Activated naive CD8-positive, alpha-beta T cell (primary cell): ENCODE measurements around the gene MC3R.

Experiments
- H3K27ac Mint-ChIP-seq: one replicate; pipeline ENCODE4 v1.8.0; 2021; ENCODE audit warnings: mixed read lengths
- H3K27me3 Mint-ChIP-seq: one replicate; pipeline ENCODE4 v1.8.0; 2021; ENCODE audit warnings: mixed read lengths
- H3K36me3 Mint-ChIP-seq: one replicate; pipeline ENCODE4 v1.8.0; 2021; ENCODE audit warnings: mixed read lengths
- H3K4me1 Mint-ChIP-seq: one replicate; pipeline ENCODE4 v1.8.0; 2021; ENCODE audit warnings: low read depth, mixed read lengths
- H3K4me3 Mint-ChIP-seq: one replicate; pipeline ENCODE4 v1.8.0; 2021; ENCODE audit warnings: mild to moderate bottlenecking, mixed read lengths
- H3K9me3 Mint-ChIP-seq: one replicate; pipeline ENCODE4 v1.8.0; 2021; ENCODE audit warnings: low read depth, mixed read lengths

MC3R gene

DNA sequence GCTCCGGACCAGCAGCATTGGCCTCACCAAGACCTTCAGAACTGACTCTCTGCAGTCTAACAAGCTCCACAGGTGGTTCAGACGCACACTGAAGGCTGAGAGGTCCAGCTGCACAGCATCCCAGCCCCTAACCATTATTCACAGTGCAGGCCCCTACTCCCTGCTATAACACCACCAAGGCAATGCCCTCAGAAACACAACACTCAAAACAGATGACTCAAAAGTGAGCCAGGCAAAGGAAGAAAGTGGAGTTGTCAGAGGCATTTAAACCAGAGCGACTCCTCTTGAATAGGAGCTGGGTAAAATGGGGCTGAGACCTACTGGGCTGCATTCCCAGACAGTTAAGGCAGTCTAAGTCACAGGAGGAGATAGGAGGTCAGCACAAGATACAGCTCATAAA, 20.5 kb upstream of the MC3R start:
- H3K27me3 Mint-ChIP-seq = peaks cover 5% of the 10 kb centered on the region
- no peaks in the 10 kb centered on the region for H3K9me3 Mint-ChIP-seq
- H3K4me3 Mint-ChIP-seq = no peak overlapping the region
- H3K4me1 Mint-ChIP-seq = no peaks in the 10 kb centered on the region
- no peak overlapping the region for H3K27ac Mint-ChIP-seq
- no peaks in the 10 kb centered on the region for H3K36me3 Mint-ChIP-seq

DNA sequence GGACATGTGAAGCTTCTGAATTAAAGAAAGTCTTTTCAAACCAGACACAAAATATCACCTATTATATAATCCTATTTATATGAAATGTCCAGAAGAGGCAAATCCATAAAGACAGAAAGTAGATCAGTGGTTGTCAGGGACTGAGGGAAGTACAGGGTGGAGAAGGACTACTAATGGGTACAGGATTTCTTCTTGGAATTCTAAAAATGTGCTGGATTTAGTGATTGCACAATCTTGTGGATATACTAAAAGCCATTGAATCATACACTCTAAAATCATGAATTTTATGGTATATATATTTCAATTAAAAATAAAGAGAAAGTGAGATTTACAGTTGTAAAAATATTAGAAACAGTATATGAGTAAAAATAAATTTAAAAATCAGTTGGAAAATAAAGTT, 18.7 kb upstream of the MC3R start:
- Mint-ChIP-seq H3K9me3 (peaks cover 7% of the 10 kb centered on the region), H3K4me1 (no peaks in the 10 kb centered on the region), H3K27me3 (peaks cover 2% of the 10 kb centered on the region), H3K4me3 (no peak overlapping the region), H3K36me3 (no peaks in the 10 kb centered on the region), H3K27ac (no peak overlapping the region)

DNA sequence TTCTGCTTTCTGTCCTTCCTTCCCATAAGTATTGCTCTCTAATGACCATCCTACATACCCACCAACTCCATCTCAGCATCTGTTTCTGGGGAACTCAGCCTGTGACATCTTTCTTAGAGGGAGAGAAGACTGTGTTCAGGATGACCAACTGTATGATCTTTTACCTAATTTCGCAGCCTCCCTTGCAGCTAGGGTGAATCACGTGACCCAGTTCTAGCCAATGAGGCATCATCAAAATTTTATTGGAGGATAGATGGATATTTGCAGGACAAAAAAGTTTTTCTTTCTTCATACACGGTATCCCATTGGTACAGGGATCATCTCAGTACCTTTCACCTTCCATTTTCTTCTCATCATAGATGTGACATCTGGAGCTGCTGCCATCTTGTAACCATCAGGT, 14.4 kb upstream of the MC3R start:
- peaks cover 11% of the 10 kb centered on the region for H3K9me3 Mint-ChIP-seq
- H3K27ac Mint-ChIP-seq = no peak overlapping the region
- no peak overlapping the region for H3K4me3 Mint-ChIP-seq
- no peaks in the 10 kb centered on the region for H3K4me1 Mint-ChIP-seq
- H3K27me3 Mint-ChIP-seq = peaks cover 5% of the 10 kb centered on the region
- no peaks in the 10 kb centered on the region for H3K36me3 Mint-ChIP-seq

DNA sequence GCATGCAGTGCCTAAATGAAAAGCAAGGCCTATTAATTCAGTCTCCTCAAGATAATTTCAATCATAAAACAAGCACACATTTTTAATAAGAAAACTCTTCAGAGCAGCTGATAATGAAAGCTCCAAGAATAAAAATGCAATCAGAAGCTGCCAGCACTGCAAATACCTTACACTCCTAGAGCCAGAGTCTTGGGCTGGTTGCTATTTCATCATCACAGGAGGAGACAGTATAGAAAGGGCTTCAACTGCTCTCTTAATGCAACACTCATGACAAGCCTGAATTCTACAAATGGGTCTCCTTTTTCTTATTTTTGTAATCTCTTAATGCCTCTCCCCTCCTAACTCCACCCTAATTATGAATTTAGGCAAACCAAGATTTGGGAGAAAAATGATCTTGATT, 11.2 kb upstream of the MC3R start:
- no peak overlapping the region for H3K27ac Mint-ChIP-seq
- no peaks in the 10 kb centered on the region for H3K36me3 Mint-ChIP-seq
- H3K4me1 Mint-ChIP-seq = no peaks in the 10 kb centered on the region
- peaks cover 11% of the 10 kb centered on the region for H3K9me3 Mint-ChIP-seq
- H3K27me3 Mint-ChIP-seq = peaks cover 5% of the 10 kb centered on the region
- H3K4me3 Mint-ChIP-seq = no peak overlapping the region

DNA sequence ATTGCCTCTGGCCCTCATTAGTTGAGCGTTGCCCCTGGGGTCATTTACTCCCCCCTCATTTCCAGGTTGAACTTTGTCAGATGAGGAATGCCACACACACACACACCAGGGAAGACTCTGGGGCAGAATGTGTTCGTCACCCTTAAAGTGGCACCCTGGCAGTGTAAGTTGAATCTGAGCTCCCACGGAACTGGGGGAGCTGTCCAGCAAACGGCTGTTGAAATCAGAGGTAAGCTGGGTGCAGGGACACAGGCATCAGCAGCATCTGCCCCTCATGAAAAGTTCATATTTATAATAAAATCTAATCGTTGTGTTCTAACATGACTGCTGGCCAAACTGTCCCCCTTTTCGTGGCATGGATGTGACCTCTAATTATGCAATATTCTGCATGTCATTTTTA, 4.3 kb upstream of the MC3R start:
- peaks cover 16% of the 10 kb centered on the region for H3K27me3 Mint-ChIP-seq
- H3K27ac Mint-ChIP-seq = no peak overlapping the region
- H3K36me3 Mint-ChIP-seq = no peaks in the 10 kb centered on the region
- H3K4me3 Mint-ChIP-seq = no peak overlapping the region
- H3K4me1 Mint-ChIP-seq = no peaks in the 10 kb centered on the region
- H3K9me3 Mint-ChIP-seq = no peaks in the 10 kb centered on the region

DNA sequence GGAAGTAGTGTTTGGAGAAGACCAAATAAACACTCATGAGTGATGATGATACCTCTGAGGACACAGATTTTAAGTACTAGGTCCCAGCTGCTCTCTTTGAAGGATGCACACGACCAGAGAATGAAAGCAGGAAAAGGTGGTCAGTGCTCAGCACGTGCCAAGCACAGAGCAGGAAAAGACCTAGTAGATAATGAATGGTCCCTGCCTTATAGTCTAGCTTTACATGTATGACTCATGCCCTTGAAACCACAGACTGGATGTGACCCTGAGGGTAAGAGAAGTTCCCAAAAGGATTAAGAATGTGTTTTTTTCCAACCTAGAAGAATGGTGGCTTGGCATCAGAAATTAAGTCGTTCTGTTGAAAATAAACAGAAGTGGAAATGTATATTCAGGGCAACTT, 2.8 kb upstream of the MC3R start:
- H3K27me3 Mint-ChIP-seq = peaks cover 22% of the 10 kb centered on the region
- H3K4me1 Mint-ChIP-seq = no peaks in the 10 kb centered on the region
- H3K4me3 Mint-ChIP-seq = no peak overlapping the region

DNA sequence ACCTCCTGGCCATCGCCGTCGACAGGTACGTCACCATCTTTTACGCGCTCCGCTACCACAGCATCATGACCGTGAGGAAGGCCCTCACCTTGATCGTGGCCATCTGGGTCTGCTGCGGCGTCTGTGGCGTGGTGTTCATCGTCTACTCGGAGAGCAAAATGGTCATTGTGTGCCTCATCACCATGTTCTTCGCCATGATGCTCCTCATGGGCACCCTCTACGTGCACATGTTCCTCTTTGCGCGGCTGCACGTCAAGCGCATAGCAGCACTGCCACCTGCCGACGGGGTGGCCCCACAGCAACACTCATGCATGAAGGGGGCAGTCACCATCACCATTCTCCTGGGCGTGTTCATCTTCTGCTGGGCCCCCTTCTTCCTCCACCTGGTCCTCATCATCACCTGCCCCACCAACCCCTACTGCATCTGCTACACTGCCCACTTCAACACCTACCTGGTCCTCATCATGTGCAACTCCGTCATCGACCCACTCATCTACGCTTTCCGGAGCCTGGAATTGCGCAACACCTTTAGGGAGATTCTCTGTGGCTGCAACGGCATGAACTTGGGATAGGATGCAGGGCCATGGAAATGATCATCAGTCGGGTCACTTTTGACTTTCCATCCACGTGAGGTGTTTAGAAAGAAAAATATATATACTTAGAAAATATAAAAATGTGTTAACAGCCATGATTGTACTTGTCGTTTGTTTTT, 868 bp downstream of the MC3R start:
- Mint-ChIP-seq H3K4me3 (no peak overlapping the region), H3K9me3 (no peaks in the 10 kb centered on the region), H3K27ac (no peak overlapping the region), H3K4me1 (no peaks in the 10 kb centered on the region), H3K27me3 (peaks cover 34% of the 10 kb centered on the region), H3K36me3 (no peaks in the 10 kb centered on the region)

More for the DNA sequence above, 2.8 kb upstream of the MC3R start:
- Mint-ChIP-seq H3K9me3 (no peaks in the 10 kb centered on the region), H3K36me3 (no peaks in the 10 kb centered on the region), H3K27ac (no peak overlapping the region)

DNA sequence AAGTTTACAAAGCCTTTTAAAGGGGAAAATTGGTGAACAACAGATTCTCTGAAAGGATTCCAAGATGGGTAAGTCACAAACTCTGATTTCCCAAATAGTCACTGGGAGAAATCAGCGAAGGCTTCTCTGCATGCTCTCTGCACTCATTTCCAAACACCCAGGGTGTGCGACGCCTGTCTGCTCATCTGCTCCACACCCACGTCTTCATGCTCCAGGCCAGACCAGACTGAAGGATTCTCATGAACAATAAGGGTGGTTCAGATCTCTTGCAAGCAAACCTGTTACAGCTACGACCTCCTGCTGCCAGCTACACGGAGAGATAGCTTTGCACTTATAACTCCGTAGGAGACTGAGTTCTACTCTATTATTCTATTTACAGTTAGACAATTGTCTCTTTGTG, 1.4 kb downstream of the MC3R start:
- Mint-ChIP-seq H3K27me3 (peaks cover 34% of the 10 kb centered on the region), H3K27ac (no peak overlapping the region), H3K36me3 (no peaks in the 10 kb centered on the region), H3K4me3 (no peak overlapping the region), H3K9me3 (no peaks in the 10 kb centered on the region), H3K4me1 (no peaks in the 10 kb centered on the region)

DNA sequence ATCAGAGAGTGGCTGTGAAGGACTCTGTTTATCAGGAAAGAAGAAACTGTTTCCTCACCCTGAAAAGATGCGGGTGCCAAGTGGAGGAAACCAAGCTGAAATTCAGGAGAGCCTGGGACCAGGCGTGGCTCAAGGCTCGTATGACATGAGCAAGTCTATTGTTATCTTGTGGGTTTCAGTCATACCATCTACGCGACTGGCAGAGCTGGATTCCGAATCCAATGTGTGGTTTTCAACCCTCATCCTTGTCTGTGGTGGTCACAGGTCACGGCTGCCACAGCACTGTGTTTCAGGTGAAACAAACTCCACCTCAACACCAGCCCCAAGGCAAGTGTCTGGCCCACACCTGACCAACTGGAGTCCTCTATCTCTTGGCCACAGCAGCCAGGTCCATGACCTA, 9.1 kb downstream of the MC3R start:
- Mint-ChIP-seq H3K9me3 (no peaks in the 10 kb centered on the region), H3K4me1 (no peaks in the 10 kb centered on the region), H3K4me3 (no peak overlapping the region), H3K36me3 (no peaks in the 10 kb centered on the region), H3K27ac (no peak overlapping the region), H3K27me3 (peaks cover 8% of the 10 kb centered on the region)

DNA sequence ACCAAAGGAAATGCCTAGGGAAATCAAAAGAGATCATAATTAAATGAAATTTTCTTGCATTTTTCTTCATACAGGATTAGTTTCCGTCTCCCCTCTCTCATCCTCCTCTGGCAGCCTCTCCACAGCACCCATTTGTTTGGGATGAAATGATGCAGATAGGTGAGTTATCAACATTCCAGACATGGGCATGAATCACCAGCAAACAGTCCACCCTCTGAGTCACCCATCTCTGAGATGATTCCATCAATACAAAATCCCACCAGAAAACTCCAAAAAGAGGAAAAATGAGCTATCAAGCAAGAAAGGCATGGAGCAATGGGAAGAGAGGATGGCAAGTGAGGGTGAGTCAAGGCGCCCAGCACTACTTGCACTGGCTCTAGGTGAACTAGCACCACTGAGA, 11.4 kb downstream of the MC3R start:
- no peak overlapping the region for H3K4me3 Mint-ChIP-seq
- no peak overlapping the region for H3K27ac Mint-ChIP-seq
- no peaks in the 10 kb centered on the region for H3K9me3 Mint-ChIP-seq
- H3K4me1 Mint-ChIP-seq = no peaks in the 10 kb centered on the region
- no peaks in the 10 kb centered on the region for H3K36me3 Mint-ChIP-seq
- peaks cover 13% of the 10 kb centered on the region for H3K27me3 Mint-ChIP-seq

DNA sequence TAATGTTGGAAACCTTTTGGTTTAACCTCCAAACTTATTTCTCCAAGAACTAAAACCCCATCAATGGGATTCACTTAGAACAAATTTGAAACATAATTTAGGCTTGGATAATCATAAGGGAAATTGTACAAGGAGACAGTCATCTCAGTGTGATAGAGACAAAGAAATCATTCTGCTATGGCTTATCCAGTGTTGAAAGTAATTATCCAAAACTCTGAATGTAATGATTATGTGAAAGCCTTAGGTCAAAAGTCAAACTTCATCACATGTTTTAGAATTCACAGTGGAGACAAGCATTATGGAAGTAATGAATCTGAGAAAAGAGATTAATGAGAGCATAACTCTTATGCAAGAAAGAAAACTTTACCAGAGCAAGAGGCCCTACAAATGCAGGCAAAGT, 20.0 kb downstream of the MC3R start:
- H3K27ac Mint-ChIP-seq = no peak overlapping the region
- H3K27me3 Mint-ChIP-seq = peaks cover 12% of the 10 kb centered on the region
- no peaks in the 10 kb centered on the region for H3K4me1 Mint-ChIP-seq
- H3K9me3 Mint-ChIP-seq = no peaks in the 10 kb centered on the region
- no peaks in the 10 kb centered on the region for H3K36me3 Mint-ChIP-seq
- no peak overlapping the region for H3K4me3 Mint-ChIP-seq

DNA sequence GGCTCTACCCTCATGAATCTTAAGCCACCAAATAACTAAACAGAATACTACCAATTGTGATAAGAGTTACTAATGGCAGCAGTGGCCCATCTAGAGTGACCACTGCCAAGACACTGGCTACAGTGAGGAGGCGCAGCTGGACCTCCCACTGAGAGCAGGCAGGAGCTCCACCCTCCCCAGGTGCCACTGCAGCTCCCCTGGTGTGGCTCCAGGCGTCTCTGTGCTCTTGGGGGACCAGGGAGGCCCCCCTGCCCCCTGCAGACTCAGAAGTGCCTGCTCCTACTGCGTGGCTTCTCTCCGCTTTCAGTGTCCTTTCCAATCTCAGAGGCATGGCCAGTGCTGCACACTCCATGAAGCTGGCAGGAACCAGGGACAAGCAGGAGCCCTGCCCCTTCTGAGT, 23.4 kb downstream of the MC3R start:
- H3K36me3 Mint-ChIP-seq = no peaks in the 10 kb centered on the region
- peaks cover 5% of the 10 kb centered on the region for H3K27me3 Mint-ChIP-seq
- no peak overlapping the region for H3K27ac Mint-ChIP-seq
- H3K4me3 Mint-ChIP-seq = no peak overlapping the region
- no peaks in the 10 kb centered on the region for H3K4me1 Mint-ChIP-seq
- H3K9me3 Mint-ChIP-seq = no peaks in the 10 kb centered on the region

DNA sequence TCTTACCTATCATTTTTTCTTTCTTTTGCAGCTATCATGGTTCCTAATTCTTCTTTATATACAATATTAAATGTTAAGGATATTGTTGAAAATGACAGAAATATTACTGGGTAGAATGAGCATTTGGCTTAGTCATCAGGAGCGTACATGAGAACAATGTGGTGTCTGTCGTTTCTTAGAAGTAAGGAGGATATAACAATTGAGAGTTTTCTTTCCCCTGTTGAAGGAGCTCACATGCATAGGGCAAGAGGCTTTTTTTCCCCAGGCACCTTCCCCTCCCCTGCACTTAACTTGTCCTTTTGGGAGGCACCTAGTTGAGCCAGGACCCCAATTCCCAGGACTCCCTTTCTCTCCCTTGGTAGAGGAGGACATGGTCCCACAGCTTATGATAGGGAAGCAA, 25.0 kb downstream of the MC3R start:
- Mint-ChIP-seq H3K4me3 (no peak overlapping the region), H3K36me3 (no peaks in the 10 kb centered on the region), H3K9me3 (no peaks in the 10 kb centered on the region), H3K27ac (no peak overlapping the region), H3K4me1 (no peaks in the 10 kb centered on the region), H3K27me3 (peaks cover 10% of the 10 kb centered on the region)

DNA sequence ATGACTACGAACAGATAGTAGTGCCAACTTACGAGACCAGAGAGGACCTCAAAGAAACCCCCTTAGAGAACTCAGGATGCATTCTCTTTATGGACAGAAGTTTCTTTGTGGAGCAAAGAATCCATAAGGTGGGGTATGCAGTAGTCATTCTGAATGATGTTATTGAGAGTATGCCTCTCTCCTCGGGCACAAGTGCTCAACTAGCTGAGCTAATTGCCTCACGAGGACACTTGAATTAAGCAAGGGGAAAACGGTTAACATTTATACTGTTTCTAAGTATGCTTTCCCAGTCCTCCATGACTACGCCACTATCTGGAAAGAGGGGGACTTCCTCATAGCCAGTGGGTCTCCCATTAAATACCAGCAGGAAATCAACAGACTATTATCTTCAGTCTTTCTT, 25.6 kb downstream of the MC3R start:
- Mint-ChIP-seq H3K27ac (no peak overlapping the region), H3K4me1 (no peaks in the 10 kb centered on the region), H3K9me3 (no peaks in the 10 kb centered on the region), H3K27me3 (peaks cover 10% of the 10 kb centered on the region), H3K36me3 (no peaks in the 10 kb centered on the region), H3K4me3 (no peak overlapping the region)

DNA sequence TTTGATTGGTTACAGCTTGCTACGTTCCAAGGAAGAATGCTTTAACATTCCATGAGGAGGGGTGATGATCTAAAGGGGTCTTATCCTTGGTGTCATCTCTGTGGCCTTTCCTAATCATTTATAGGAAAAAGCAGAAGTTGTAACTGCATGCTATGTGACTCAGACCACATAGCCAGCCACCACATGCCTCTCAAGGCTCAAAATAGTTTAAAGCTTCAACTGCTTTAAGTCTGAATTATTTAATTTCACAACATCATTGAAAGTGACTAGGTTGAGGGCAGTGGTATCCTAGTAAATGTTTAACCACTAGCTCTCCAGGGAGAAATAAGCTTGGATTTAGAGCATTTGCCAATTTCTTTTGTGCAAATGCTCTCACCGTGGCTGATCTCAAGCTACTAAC, 29.7 kb downstream of the MC3R start:
- H3K27me3 Mint-ChIP-seq = peaks cover 6% of the 10 kb centered on the region
- H3K9me3 Mint-ChIP-seq = no peaks in the 10 kb centered on the region
- H3K4me1 Mint-ChIP-seq = no peaks in the 10 kb centered on the region
- H3K36me3 Mint-ChIP-seq = no peaks in the 10 kb centered on the region
- H3K4me3 Mint-ChIP-seq = no peak overlapping the region
- no peak overlapping the region for H3K27ac Mint-ChIP-seq

DNA sequence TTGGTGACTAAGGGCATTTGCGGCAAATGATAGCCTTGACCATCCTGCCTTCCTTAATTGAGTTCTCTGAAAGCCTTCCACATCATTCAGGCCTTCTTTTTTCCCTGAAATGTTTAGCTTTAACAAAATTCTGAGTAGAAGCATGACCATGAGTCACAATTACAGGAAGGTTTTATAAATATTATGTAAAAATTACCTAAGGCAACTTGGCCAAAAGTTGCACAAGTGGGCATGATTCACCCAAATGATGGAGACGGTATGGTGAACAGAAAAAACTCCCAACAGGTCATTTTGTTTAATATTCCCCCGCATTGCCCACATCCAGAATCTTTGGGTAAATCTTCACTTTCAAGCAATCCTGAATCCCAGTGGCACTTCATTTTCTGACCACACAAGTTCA, 37.0 kb downstream of the MC3R start:
- Mint-ChIP-seq H3K4me3 (no peak overlapping the region), H3K27me3 (peaks cover 5% of the 10 kb centered on the region), H3K9me3 (no peaks in the 10 kb centered on the region), H3K4me1 (no peaks in the 10 kb centered on the region), H3K27ac (no peak overlapping the region), H3K36me3 (no peaks in the 10 kb centered on the region)
